MM.1S (cell line): Measurements from ENCODE around the gene RXYLT1.

Experiments
- EZH2phosphoT487 ChIP-seq: fragments of 300-600 bp; sonication (generic); IDR thresholded peaks from 2 replicates; pipeline ENCODE4 v1.6.1; 2018; ENCODE audit warnings: antibody characterized with exemption, low read length
- TF ChIP-seq, protein P1 (sequence below): fragments of 300-600 bp; sonication (generic); IDR thresholded peaks from 2 replicates; pipeline ENCODE4 v1.5.1; 2016; ENCODE audit warnings: antibody characterized with exemption, low read length, mixed read lengths

DNA sequence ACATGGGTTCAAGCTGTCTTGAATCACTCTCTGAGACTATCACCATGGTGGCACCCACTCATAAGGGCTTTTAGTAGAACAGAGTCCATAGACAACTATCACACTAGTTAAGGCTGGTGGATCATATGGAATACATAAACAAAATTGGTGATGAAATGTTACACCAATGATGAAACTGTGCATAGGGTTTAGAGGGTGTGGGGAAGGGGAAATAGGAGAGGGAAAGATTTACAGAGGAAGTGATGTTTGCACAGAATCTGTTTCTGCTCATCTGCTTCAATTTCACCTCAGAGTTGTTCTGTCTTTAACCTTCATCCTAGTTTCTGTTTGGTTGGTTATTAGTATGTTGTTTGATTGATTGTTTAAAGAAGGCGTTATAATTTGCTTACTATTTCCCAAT is 2.4 kb upstream of the RXYLT1 start:
- TF ChIP-seq EZH2phosphoT487: no peak
- TF ChIP-seq, protein P1, sequence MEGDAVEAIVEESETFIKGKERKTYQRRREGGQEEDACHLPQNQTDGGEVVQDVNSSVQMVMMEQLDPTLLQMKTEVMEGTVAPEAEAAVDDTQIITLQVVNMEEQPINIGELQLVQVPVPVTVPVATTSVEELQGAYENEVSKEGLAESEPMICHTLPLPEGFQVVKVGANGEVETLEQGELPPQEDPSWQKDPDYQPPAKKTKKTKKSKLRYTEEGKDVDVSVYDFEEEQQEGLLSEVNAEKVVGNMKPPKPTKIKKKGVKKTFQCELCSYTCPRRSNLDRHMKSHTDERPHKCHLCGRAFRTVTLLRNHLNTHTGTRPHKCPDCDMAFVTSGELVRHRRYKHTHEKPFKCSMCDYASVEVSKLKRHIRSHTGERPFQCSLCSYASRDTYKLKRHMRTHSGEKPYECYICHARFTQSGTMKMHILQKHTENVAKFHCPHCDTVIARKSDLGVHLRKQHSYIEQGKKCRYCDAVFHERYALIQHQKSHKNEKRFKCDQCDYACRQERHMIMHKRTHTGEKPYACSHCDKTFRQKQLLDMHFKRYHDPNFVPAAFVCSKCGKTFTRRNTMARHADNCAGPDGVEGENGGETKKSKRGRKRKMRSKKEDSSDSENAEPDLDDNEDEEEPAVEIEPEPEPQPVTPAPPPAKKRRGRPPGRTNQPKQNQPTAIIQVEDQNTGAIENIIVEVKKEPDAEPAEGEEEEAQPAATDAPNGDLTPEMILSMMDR: no peak
